Measurements from ENCODE around the gene DNM1. TPM values are rescaled to one million over a fixed set of nuclear protein-coding genes. Genes with fewer than 3 reads are reported as not detected.

Gene DNM1
- total and polyA plus RNA-seq, 2 experiments from 2014 or later: 36.0 to 42.0 TPM

DNA sequence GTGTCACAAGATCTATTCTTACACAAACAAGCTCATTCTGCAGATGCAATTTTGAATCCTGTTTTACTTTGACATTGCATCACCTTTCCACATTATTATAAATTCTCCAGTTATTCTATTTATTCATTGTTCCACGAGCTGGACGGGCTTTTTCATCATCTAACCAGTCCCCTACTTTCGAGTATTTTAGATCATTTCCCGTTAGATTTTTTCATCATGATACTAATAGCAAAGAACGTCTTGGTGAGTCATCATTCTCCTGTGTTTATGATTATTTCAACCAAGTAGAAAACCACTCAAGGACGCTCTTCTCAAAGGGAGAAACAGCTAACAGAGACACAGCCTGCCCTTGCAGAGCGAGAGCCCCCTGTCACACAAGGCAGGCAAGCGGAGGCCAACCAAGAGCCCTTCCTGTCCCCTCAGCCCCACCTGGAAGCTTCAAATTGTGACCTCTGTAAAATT is 28.0 kb upstream of the DNM1 start:
- H3K4me2 ChIP-seq: no peak overlapping the region
- H3K4me3 ChIP-seq: no peak overlapping the region
- no peak for TF ChIP-seq EZH2phosphoT487 (IDR thresholded peaks at IDR 0.05; ENCODE audit: unreplicated experiment)
- TF ChIP-seq JUNB (IDR thresholded peaks at IDR 0.05; ENCODE audit: unreplicated experiment): no peak
- TF ChIP-seq NANOG (IDR thresholded peaks at IDR 0.05; ENCODE audit: borderline replicate concordance): no peak
- H3K27ac ChIP-seq (ENCODE audit: low read depth): no peak overlapping the region
- H2AFZ ChIP-seq: no peak overlapping the region
- H4K20me1 ChIP-seq (replicated peaks; ENCODE audit: insufficient read depth): 0 out of 2 replicates have a peak, but pooled peaks cover 6% of the 10 kb centered on the region
- no peaks in the 10 kb centered on the region for H3K4me1 ChIP-seq (ENCODE audit: insufficient read depth)
- H3K27me3 ChIP-seq (ENCODE audit: insufficient read depth): no peaks in the 10 kb centered on the region
- no peak overlapping the region for H3K4me3 Mint-ChIP-seq
- H3F3A ChIP-seq (replicated peaks; ENCODE audit: low read depth): 0 out of 2 replicates have a peak, but pooled peaks cover 3% of the 10 kb centered on the region
- DNase-seq (ENCODE audit: low spot score): no peak
- ATAC-seq: no peak
- no peaks in the 10 kb centered on the region for H3K4me1 Mint-ChIP-seq
- H3K27ac Mint-ChIP-seq: no peak overlapping the region; the same call in 1 of the 2 replicates
- H3K36me3 ChIP-seq (ENCODE audit: insufficient read depth): peaks cover 3% of the 10 kb centered on the region; the same call in 1 of the 2 replicates
- H3K27me3 Mint-ChIP-seq (ENCODE audit: insufficient read depth, low read depth, poor library complexity): peaks cover 2% of the 10 kb centered on the region
- no peaks in the 10 kb centered on the region for H3K9me2 ChIP-seq (ENCODE audit: insufficient read depth)
- H3K79me2 ChIP-seq (replicated peaks; ENCODE audit: insufficient read depth): no peaks in the 10 kb centered on the region
- peaks cover 44% of the 10 kb centered on the region for H3K36me3 Mint-ChIP-seq (ENCODE audit: low read depth)
- H3K9me3 Mint-ChIP-seq: no peaks in the 10 kb centered on the region; the same call in 2 of the 3 replicates

DNA sequence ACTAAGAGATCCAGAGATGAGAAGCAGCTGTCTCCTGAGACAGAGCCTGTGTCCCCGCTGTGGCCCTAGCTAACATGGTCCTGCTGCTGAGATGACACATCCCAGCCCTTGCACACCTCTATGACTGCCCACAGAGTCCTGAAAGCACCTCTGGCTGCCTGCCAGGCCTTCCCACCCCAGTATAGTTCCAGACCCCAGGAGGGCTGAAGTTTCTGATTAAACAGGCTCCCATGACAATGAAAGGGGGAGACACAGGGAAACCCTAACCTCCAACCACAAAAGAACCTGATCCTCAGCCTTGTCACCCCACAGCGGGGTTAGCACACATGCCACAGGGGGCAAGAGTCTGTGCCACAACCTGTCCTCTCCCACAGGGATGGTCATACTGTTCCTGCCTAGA is 27.5 kb upstream of the DNM1 start:
- no peaks in the 10 kb centered on the region for H3K79me2 ChIP-seq (replicated peaks; ENCODE audit: insufficient read depth)
- Mint-ChIP-seq H3K27me3 (ENCODE audit: insufficient read depth, low read depth, poor library complexity) (peaks cover 3% of the 10 kb centered on the region), H3K36me3 (ENCODE audit: low read depth) (peaks cover 46% of the 10 kb centered on the region), H3K4me3 (no peak overlapping the region), H3K9me3 (no peaks in the 10 kb centered on the region; the same call in 2 of the 3 replicates), H3K27ac (no peak overlapping the region), H3K4me1 (no peaks in the 10 kb centered on the region)
- no peaks in the 10 kb centered on the region for H3K9me2 ChIP-seq (ENCODE audit: insufficient read depth)
- no peak for TF ChIP-seq ZNF114 (CRISPR knock-in tag; IDR thresholded peaks at IDR 0.05)
- TF ChIP-seq, protein P1, sequence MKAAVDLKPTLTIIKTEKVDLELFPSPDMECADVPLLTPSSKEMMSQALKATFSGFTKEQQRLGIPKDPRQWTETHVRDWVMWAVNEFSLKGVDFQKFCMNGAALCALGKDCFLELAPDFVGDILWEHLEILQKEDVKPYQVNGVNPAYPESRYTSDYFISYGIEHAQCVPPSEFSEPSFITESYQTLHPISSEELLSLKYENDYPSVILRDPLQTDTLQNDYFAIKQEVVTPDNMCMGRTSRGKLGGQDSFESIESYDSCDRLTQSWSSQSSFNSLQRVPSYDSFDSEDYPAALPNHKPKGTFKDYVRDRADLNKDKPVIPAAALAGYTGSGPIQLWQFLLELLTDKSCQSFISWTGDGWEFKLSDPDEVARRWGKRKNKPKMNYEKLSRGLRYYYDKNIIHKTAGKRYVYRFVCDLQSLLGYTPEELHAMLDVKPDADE (IDR thresholded peaks at IDR 0.05): no peak
- no peak for TF ChIP-seq ZNF331 (CRISPR knock-in tag; IDR thresholded peaks at IDR 0.05; ENCODE audit: low read depth)
- TF ChIP-seq POLR2AphosphoS5 (IDR thresholded peaks at IDR 0.05; ENCODE audit: low read depth): no peak
- TF ChIP-seq, protein P2, sequence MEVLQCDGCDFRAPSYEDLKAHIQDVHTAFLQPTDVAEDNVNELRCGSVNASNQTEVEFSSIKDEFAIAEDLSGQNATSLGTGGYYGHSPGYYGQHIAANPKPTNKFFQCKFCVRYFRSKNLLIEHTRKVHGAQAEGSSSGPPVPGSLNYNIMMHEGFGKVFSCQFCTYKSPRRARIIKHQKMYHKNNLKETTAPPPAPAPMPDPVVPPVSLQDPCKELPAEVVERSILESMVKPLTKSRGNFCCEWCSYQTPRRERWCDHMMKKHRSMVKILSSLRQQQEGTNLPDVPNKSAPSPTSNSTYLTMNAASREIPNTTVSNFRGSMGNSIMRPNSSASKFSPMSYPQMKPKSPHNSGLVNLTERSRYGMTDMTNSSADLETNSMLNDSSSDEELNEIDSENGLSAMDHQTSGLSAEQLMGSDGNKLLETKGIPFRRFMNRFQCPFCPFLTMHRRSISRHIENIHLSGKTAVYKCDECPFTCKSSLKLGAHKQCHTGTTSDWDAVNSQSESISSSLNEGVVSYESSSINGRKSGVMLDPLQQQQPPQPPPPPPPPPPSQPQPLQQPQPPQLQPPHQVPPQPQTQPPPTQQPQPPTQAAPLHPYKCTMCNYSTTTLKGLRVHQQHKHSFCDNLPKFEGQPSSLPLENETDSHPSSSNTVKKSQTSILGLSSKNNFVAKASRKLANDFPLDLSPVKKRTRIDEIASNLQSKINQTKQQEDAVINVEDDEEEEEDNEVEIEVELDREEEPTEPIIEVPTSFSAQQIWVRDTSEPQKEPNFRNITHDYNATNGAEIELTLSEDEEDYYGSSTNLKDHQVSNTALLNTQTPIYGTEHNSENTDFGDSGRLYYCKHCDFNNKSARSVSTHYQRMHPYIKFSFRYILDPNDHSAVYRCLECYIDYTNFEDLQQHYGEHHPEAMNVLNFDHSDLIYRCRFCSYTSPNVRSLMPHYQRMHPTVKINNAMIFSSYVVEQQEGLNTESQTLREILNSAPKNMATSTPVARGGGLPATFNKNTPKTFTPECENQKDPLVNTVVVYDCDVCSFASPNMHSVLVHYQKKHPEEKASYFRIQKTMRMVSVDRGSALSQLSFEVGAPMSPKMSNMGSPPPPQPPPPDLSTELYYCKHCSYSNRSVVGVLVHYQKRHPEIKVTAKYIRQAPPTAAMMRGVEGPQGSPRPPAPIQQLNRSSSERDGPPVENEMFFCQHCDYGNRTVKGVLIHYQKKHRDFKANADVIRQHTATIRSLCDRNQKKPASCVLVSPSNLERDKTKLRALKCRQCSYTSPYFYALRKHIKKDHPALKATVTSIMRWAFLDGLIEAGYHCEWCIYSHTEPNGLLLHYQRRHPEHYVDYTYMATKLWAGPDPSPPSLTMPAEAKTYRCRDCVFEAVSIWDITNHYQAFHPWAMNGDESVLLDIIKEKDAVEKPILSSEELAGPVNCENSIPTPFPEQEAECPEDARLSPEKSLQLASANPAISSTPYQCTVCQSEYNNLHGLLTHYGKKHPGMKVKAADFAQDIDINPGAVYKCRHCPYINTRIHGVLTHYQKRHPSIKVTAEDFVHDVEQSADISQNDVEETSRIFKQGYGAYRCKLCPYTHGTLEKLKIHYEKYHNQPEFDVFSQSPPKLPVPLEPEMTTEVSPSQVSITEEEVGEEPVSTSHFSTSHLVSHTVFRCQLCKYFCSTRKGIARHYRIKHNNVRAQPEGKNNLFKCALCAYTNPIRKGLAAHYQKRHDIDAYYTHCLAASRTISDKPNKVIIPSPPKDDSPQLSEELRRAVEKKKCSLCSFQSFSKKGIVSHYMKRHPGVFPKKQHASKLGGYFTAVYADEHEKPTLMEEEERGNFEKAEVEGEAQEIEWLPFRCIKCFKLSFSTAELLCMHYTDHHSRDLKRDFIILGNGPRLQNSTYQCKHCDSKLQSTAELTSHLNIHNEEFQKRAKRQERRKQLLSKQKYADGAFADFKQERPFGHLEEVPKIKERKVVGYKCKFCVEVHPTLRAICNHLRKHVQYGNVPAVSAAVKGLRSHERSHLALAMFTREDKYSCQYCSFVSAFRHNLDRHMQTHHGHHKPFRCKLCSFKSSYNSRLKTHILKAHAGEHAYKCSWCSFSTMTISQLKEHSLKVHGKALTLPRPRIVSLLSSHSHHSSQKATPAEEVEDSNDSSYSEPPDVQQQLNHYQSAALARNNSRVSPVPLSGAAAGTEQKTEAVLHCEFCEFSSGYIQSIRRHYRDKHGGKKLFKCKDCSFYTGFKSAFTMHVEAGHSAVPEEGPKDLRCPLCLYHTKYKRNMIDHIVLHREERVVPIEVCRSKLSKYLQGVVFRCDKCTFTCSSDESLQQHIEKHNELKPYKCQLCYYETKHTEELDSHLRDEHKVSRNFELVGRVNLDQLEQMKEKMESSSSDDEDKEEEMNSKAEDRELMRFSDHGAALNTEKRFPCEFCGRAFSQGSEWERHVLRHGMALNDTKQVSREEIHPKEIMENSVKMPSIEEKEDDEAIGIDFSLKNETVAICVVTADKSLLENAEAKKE (CRISPR knock-in tag; IDR thresholded peaks at IDR 0.05): no peak
- TF ChIP-seq, protein P3, sequence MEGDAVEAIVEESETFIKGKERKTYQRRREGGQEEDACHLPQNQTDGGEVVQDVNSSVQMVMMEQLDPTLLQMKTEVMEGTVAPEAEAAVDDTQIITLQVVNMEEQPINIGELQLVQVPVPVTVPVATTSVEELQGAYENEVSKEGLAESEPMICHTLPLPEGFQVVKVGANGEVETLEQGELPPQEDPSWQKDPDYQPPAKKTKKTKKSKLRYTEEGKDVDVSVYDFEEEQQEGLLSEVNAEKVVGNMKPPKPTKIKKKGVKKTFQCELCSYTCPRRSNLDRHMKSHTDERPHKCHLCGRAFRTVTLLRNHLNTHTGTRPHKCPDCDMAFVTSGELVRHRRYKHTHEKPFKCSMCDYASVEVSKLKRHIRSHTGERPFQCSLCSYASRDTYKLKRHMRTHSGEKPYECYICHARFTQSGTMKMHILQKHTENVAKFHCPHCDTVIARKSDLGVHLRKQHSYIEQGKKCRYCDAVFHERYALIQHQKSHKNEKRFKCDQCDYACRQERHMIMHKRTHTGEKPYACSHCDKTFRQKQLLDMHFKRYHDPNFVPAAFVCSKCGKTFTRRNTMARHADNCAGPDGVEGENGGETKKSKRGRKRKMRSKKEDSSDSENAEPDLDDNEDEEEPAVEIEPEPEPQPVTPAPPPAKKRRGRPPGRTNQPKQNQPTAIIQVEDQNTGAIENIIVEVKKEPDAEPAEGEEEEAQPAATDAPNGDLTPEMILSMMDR (conservative IDR thresholded peaks at IDR 0.05; ENCODE audit: low read depth in 2 of 2): no peak
- no peak for TF ChIP-seq EZH2phosphoT487 (IDR thresholded peaks at IDR 0.05; ENCODE audit: unreplicated experiment)
- TF ChIP-seq STAT1 (IDR thresholded peaks at IDR 0.05; ENCODE audit: unreplicated experiment): no peak
- no peak for TF ChIP-seq EZH2 (IDR thresholded peaks at IDR 0.05; ENCODE audit: low read depth, unreplicated experiment)
- H3K36me3 ChIP-seq (ENCODE audit: insufficient read depth): peaks cover 3% of the 10 kb centered on the region; the same call in 1 of the 2 replicates
- no peak overlapping the region for H3K27ac ChIP-seq (ENCODE audit: low read depth)
- no peak overlapping the region for H3K4me2 ChIP-seq
- 0 out of 2 replicates have a peak, but pooled peaks cover 6% of the 10 kb centered on the region for H4K20me1 ChIP-seq (replicated peaks; ENCODE audit: insufficient read depth)
- no peak overlapping the region for H3K4me3 ChIP-seq
- DNase-seq (ENCODE audit: low spot score): no peak
- H3K4me1 ChIP-seq (ENCODE audit: insufficient read depth): no peaks in the 10 kb centered on the region
- H2AFZ ChIP-seq: no peak overlapping the region
- no peaks in the 10 kb centered on the region for H3K27me3 ChIP-seq (ENCODE audit: insufficient read depth)
- H3F3A ChIP-seq (replicated peaks; ENCODE audit: low read depth): no peaks in the 10 kb centered on the region
- no peak; the same call in 2 of the 3 replicates for ATAC-seq

Measured in GM23338 (cell line).